Measurements from ENCODE around the gene CD44.

The CD44 gene

DNA sequence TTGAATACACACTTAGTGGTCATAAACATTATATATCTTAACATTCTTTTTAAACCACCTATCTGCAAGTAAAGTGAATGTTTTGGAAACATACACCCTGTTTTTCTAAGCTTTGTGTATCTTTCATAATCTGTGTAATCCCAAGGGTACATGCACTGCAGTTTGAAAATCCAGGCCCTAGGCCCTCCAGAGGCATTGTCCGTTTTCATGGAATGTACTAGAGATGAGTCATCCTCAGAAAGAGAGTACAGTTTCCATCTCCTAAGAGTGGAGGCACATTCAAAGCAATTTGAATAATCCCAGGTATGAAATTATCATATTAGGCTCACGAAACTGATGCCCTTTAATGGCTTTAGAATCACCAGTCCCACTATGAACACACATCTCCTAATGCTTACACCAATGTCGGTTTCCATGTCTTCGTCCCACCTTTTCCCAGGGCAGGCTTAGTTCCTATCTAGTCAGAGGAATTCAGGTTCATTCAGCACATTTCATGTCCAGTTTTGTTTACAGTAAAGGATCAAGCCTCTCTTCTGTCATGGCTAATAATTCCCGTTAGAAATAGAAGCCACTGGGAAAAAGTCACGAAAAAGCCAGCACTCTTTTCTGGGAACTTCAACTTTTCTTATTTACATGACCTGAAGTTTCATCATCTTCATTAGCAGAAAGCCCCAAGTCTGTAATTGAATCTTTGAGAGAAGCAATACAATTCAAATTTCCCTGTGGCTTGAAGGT, 39.5 kb upstream of the CD44 start:
- no peak for DNase-seq (ENCODE audit: low spot score)
- TF ChIP-seq CTCF (IDR thresholded peaks at IDR 0.05; ENCODE audit: extremely low read depth, insufficient read depth, missing control alignments): no peak

DNA sequence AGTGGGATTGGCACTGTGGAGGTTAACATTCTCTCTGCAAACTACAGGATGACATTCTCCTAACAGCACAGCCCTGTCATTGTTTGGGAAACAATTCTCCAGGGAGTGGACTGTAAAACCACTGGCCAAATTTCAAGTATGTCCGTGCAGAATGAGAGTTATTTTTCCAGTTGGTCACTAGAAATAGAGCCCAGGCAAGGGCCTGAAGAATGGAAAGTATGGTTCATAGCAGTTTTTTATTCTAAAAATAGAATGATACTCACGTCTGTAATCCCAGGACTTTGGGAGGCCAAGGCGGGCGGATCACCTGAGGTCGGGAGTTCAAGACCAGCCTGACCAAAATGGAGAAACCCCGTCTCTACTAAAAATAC, 39.0 kb upstream of the CD44 start:
- no peak for DNase-seq (ENCODE audit: low spot score)
- no peak for TF ChIP-seq CTCF (IDR thresholded peaks at IDR 0.05; ENCODE audit: extremely low read depth, insufficient read depth, missing control alignments)
- in situ Hi-C loops (cut with MboI; ENCODE audit: low pct_unique_long_range_greater_than_20kb, low sequenced_read_pairs, unreplicated experiment): no loop called here

More for the DNA sequence above, 39.5 kb upstream of the CD44 start:
- in situ Hi-C loops (cut with MboI; ENCODE audit: low pct_unique_long_range_greater_than_20kb, low sequenced_read_pairs, unreplicated experiment): no loop called here

DNA sequence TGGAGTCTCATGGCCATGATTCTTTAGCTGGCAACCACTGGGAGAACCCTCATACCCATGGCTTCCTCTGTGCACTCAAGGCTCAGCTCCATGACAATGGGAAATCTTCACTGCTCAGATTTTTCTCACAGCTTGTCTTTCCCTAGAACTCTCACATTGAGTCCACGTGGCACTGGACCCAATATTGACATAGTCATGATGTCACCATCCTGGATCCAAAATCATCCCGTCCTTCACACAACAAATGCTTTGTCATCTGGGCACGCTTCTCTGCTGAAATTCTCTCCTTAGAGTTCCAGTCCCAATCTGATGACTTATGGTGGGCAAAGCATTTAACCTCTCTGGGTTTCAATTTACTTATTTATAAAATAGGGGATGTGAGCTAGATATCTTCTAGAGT, 37.7 kb upstream of the CD44 start:
- TF ChIP-seq CTCF (IDR thresholded peaks at IDR 0.05; ENCODE audit: extremely low read depth, insufficient read depth, missing control alignments): no peak
- in situ Hi-C loops (cut with MboI; ENCODE audit: low pct_unique_long_range_greater_than_20kb, low sequenced_read_pairs, unreplicated experiment): no loop called here
- DNase-seq (ENCODE audit: low spot score): no peak

GRCh38 chr11:35102267-35102666, 36.7 kb upstream of the CD44 start:
- DNase-seq (ENCODE audit: low spot score): no peak
- in situ Hi-C loops (cut with MboI; ENCODE audit: low pct_unique_long_range_greater_than_20kb, low sequenced_read_pairs, unreplicated experiment): no loop called here
- no peak for TF ChIP-seq CTCF (IDR thresholded peaks at IDR 0.05; ENCODE audit: extremely low read depth, insufficient read depth, missing control alignments)

- in situ Hi-C loops (cut with MboI; ENCODE audit: low pct_unique_long_range_greater_than_20kb, low sequenced_read_pairs, unreplicated experiment): no loop called here
- DNase-seq (ENCODE audit: low spot score): no peak
- no peak for TF ChIP-seq CTCF (IDR thresholded peaks at IDR 0.05; ENCODE audit: extremely low read depth, insufficient read depth, missing control alignments)
Measured at GRCh38 chr11:35103366-35104208, 35.4 kb upstream of the CD44 start.

DNA sequence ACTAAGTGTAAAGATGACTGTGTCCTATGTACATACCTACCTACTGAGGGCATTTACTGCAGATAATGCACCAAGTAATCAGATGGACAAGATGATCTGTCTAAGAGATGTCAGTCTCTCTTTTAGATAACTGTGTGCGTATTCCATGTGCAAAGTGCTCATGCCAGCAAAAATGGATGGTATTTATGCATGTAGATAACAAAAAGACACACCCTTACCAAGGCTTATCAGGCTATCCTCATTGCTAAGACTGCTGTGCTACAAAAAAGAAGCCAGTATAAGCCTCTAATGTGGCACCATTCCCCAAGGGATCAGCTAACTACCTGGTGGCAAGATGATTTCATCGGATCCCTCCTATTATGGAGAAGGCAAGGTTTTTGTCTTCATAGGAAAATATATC, 34.3 kb upstream of the CD44 start:
- in situ Hi-C loops (cut with MboI; ENCODE audit: low pct_unique_long_range_greater_than_20kb, low sequenced_read_pairs, unreplicated experiment): no loop called here
- DNase-seq (ENCODE audit: low spot score): no peak
- no peak for TF ChIP-seq CTCF (IDR thresholded peaks at IDR 0.05; ENCODE audit: extremely low read depth, insufficient read depth, missing control alignments)
